IMR-90 (cell line): ENCODE measurements around the gene CD44. TPM values are rescaled to one million over a fixed set of nuclear protein-coding genes. Genes with fewer than 3 reads are reported as not detected.

Experiments used
- ATAC-seq: fragments of 200-7000 bp; cut with Tn5 transposase; 2 replicates; pipeline ENCODE4 v1.9.1; 2020; ENCODE audit warnings: low read depth, mild to moderate bottlenecking, moderate library complexity
- BruUV-seq: library from RNA; stranded (reverse); fragments of 400-500 nt; replicated peaks from 2 replicates; lab custom pipeline; 2021; lab: Mats Ljungman, UMichigan
- CTCF ChIA-PET: fragments of 300-600 bp; formaldehyde crosslinking; extraction: SDS; loops from one replicate; lab custom pipeline; 2021; ENCODE audit warnings: antibody characterized with exemption; lab: Yijun Ruan, JAX
- POLR2A ChIA-PET: fragments of 300-600 bp; sonication (Branson Sonifier 250); formaldehyde crosslinking; loops from one replicate; lab custom pipeline; 2022; ENCODE audit warnings: antibody characterized with exemption; ENCODE audit not compliant: unreplicated experiment; lab: Charles Lee
- DNase-seq: peaks from one replicate; pipeline ENCODE4 v3.0.0; 2013
- H2AFZ ChIP-seq: replicated peaks from 2 replicates; pipeline ENCODE3; 2013; ENCODE audit warnings: low read length, mild to moderate bottlenecking; ENCODE audit not compliant: poor library complexity
- H2AK5ac ChIP-seq: 2 replicates; pipeline ENCODE4 v1.6.1; 2013; ENCODE audit warnings: low read depth, low read length, inconsistent platforms
- H2AK9ac ChIP-seq: replicated peaks from 2 replicates; pipeline ENCODE3; 2013; ENCODE audit warnings: mild to moderate bottlenecking, low read depth, low read length, moderate library complexity; ENCODE audit not compliant: poor library complexity
- H2BK120ac ChIP-seq: 2 replicates; pipeline ENCODE4 v1.6.1; 2013; ENCODE audit warnings: low read depth, low read length, inconsistent platforms
- H2BK15ac ChIP-seq: 3 replicates; pipeline ENCODE4 v1.6.1; 2013; ENCODE audit warnings: low read depth, low read length, inconsistent platforms
- H2BK20ac ChIP-seq: 2 replicates; pipeline ENCODE4 v1.6.1; 2013; ENCODE audit warnings: low read depth, mild to moderate bottlenecking, inconsistent platforms, low read length, moderate library complexity
- H2BK5ac ChIP-seq: 2 replicates; pipeline ENCODE4 v1.6.1; 2013; ENCODE audit warnings: mild to moderate bottlenecking, low read depth, low read length, inconsistent platforms; ENCODE audit not compliant: poor library complexity, severe bottlenecking
- H3K14ac ChIP-seq: replicated peaks from 2 replicates; pipeline ENCODE4 v1.6.1; 2013; ENCODE audit warnings: low read depth, low read length, inconsistent platforms
- H3K18ac ChIP-seq: 2 replicates; pipeline ENCODE4 v1.6.1; 2013; ENCODE audit warnings: low read depth, low read length, control low read depth
- H3K23ac ChIP-seq: 2 replicates; pipeline ENCODE4 v1.6.1; 2013; ENCODE audit warnings: low read depth, low read length, inconsistent platforms
- H3K27ac ChIP-seq: 2 replicates; pipeline ENCODE4 v1.5.1; 2013; ENCODE audit warnings: mild to moderate bottlenecking, control low read depth, low read length; ENCODE audit not compliant: insufficient read depth
- H3K27me3 ChIP-seq: 2 replicates; pipeline ENCODE4 v1.6.1; 2013; ENCODE audit warnings: low read length; ENCODE audit not compliant: control insufficient read depth, insufficient read depth
- H3K36me3 ChIP-seq: 2 replicates; pipeline ENCODE4 v1.6.1; 2013; ENCODE audit warnings: low read length, mixed read lengths; ENCODE audit not compliant: control insufficient read depth, insufficient read depth
- H3K4ac ChIP-seq: 2 replicates; pipeline ENCODE4 v1.6.1; 2013; ENCODE audit warnings: low read depth, low read length, inconsistent platforms
- H3K4me1 ChIP-seq: 2 replicates; pipeline ENCODE4 v1.6.1; 2013; ENCODE audit warnings: low read length, mixed read lengths; ENCODE audit not compliant: control insufficient read depth, insufficient read depth
- H3K4me2 ChIP-seq: 2 replicates; pipeline ENCODE4 v1.6.1; 2013; ENCODE audit warnings: low read depth, mild to moderate bottlenecking, control low read depth, low read length, moderate library complexity
- H3K4me3 ChIP-seq: 2 replicates; pipeline ENCODE4 v1.5.1; 2013; ENCODE audit warnings: low read depth, mild to moderate bottlenecking, control low read depth, low read length, moderate library complexity; ENCODE audit not compliant: insufficient read depth
- H3K56ac ChIP-seq: 2 replicates; pipeline ENCODE4 v1.6.1; 2013; ENCODE audit warnings: low read length, inconsistent platforms; ENCODE audit not compliant: insufficient read depth; ENCODE audit errors: extremely low read depth
- H3K79me1 ChIP-seq, 2 experiments: 2 replicates each; pipeline ENCODE4 v1.6.1; 2013; ENCODE audit warnings: low read length in 2 of 2, inconsistent platforms in 1 of 2, low read depth in 1 of 2
- H3K9ac ChIP-seq: 2 replicates; pipeline ENCODE4 v1.6.1; 2013; ENCODE audit warnings: low read depth, low read length, control low read depth
- H3K9me1 ChIP-seq: 2 replicates; pipeline ENCODE4 v1.6.1; 2013; ENCODE audit warnings: low read length, inconsistent platforms; ENCODE audit not compliant: insufficient read depth
- H3K9me3 ChIP-seq: 2 replicates; pipeline ENCODE4 v1.6.1; 2013; ENCODE audit warnings: low read length; ENCODE audit not compliant: control insufficient read depth, insufficient read depth
- H4K20me1 ChIP-seq: 2 replicates; pipeline ENCODE4 v1.6.1; 2013; ENCODE audit warnings: low read length, inconsistent platforms; ENCODE audit not compliant: insufficient read depth
- H4K5ac ChIP-seq: 2 replicates; pipeline ENCODE4 v1.6.1; 2013; ENCODE audit warnings: mild to moderate bottlenecking, low read depth, low read length, control low read depth
- H4K8ac ChIP-seq, 2 experiments: 2 replicates each; pipeline ENCODE4 v1.6.1; 2013; ENCODE audit warnings: low read depth in 2 of 2, low read length in 2 of 2, control low read depth in 1 of 2, inconsistent platforms in 1 of 2
- H4K91ac ChIP-seq: 2 replicates; pipeline ENCODE4 v1.6.1; 2013; ENCODE audit warnings: low read depth, low read length, inconsistent platforms; ENCODE audit not compliant: insufficient read depth
- BHLHE40 ChIP-seq: fragments of 150-350 bp; IDR thresholded peaks from 2 replicates; pipeline ENCODE4 v1.6.1; 2016; ENCODE audit warnings: mild to moderate bottlenecking, low read depth, low read length
- CEBPB ChIP-seq: IDR thresholded peaks from 2 replicates; pipeline ENCODE4 v1.6.1; 2012; ENCODE audit warnings: low read depth, low read length, improper control_type of control experiment
- CHD1 ChIP-seq: IDR thresholded peaks from 2 replicates; pipeline ENCODE4 v1.6.1; 2012; ENCODE audit warnings: low read depth, low read length, improper control_type of control experiment
- FOS ChIP-seq: fragments of 150-350 bp; IDR thresholded peaks from 2 replicates; pipeline ENCODE4 v1.6.1; 2016; ENCODE audit warnings: low read depth, low read length
- MAZ ChIP-seq: IDR thresholded peaks from 2 replicates; pipeline ENCODE4 v1.6.1; 2012; ENCODE audit warnings: low read depth, mild to moderate bottlenecking, low read length, improper control_type of control experiment, moderate library complexity, borderline replicate concordance
- MXI1 ChIP-seq: IDR thresholded peaks from 2 replicates; pipeline ENCODE4 v1.6.1; 2012; ENCODE audit warnings: low read depth, mild to moderate bottlenecking, low read length, moderate library complexity, borderline replicate concordance
- POLR2A ChIP-seq: IDR thresholded peaks from 2 replicates; pipeline ENCODE4 v1.6.1; 2012; ENCODE audit warnings: mild to moderate bottlenecking, low read depth, low read length
- RAD21 ChIP-seq: IDR thresholded peaks from 2 replicates; pipeline ENCODE4 v1.6.1; 2012; ENCODE audit warnings: low read length, improper control_type of control experiment
- RFX5 ChIP-seq: IDR thresholded peaks from 2 replicates; pipeline ENCODE4 v1.8.0; 2012; ENCODE audit warnings: low read depth, mild to moderate bottlenecking, low read length, moderate library complexity
- SMC3 ChIP-seq: fragments of 150-350 bp; IDR thresholded peaks from 2 replicates; pipeline ENCODE4 v1.6.1; 2016; ENCODE audit warnings: low read depth, mild to moderate bottlenecking, antibody characterized with exemption, low read length, moderate library complexity
- WGBS, 2 experiments: methylation state at CpG; one replicate each; pipeline versions ENCODE4 v1.1.5 to v1.1.7; 2013; ENCODE audit warnings: missing lambda C conversion rate in 2 of 2; ENCODE audit not compliant: insufficient read length in 1 of 2; ENCODE audit errors: extremely low coverage in 2 of 2; 5-methylcytosine and 5-hydroxymethylcytosine counted together
- dilution Hi-C: fragments of 300-500 bp; cut with HindIII; formaldehyde crosslinking; loops from one replicate; pipeline ENCODE4 v1.14.3; 2018; ENCODE audit warnings: low sequenced_read_pairs; ENCODE audit not compliant: unreplicated experiment
- in situ Hi-C: fragments of 300-500 bp; cut with MboI; formaldehyde crosslinking; loops from 3 replicates; pipeline ENCODE4 v1.14.3; 2019; ENCODE audit warnings: low sequenced_read_pairs, inconsistent platforms, mixed read lengths
- intact Hi-C: fragments of 100-400 bp; cut with micrococcal nuclease; formaldehyde crosslinking; loops from 2 replicates; pipeline ENCODE4 v1.10.0; 2022
- polyA plus RNA-seq, 3 experiments: library from polyadenylated mRNA; depleted of rRNA; stranded (reverse); fragments of >200 nt; gene quantifications; 2 replicates each; pipeline ENCODE4 v1.2.3, GENCODE V29; 2012; ENCODE audit warnings: low replicate concordance in 1 of 3
- total RNA-seq: library from RNA; depleted of rRNA; stranded (reverse); fragments of >200 nt; gene quantifications from 2 replicates; pipeline ENCODE4 v1.2.3, GENCODE V29; 2012
- TF ChIP-seq, protein P1 (sequence below): conservative IDR thresholded peaks from 2 replicates; pipeline ENCODE4 v1.5.1; 2012; ENCODE audit warnings: mild to moderate bottlenecking, low read depth, low read length, improper control_type of control experiment
- TF ChIP-seq, protein P2 (sequence below): fragments of 150-350 bp; IDR thresholded peaks from 2 replicates; pipeline ENCODE4 v1.6.1; 2016; ENCODE audit warnings: low read depth, mild to moderate bottlenecking, low read length, moderate library complexity, borderline replicate concordance
- TF ChIP-seq, protein P3 (sequence below): fragments of 150-350 bp; IDR thresholded peaks from 2 replicates; pipeline ENCODE4 v1.6.1; 2017; ENCODE audit warnings: mild to moderate bottlenecking, antibody characterized with exemption, low read length, low read depth

The CD44 gene
- total and polyA plus RNA-seq, 2 of the 4 experiments (the other 2 are of a cell fraction): 357 to 947 TPM

DNA sequence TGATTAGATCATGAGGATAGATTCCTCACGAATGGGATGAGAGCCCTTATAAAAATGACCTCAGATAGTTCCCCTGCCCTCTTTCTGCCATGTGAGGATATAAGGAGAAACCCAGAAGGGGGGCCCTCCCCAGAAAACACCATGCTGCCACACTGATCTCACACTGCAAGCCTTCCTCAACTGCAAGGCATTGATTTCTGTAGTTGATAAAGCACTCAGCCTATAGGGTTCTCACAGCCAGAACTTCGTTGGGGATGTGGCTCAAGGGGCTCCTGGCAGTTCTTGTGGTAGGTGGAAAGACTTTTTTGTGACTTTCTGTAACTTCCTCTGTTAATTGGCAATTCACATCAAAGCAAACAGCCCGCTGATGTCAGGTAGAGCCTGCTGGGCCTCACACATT lies 108.9 kb downstream of the CD44 start:
- ChIA-PET POLR2A (no interaction called here), CTCF (no interaction called here)
- Histone ChIP-seq H2AK5ac (no peak overlapping the region), H3K36me3 (no peaks in the 10 kb centered on the region), H3K4me1 (peaks cover 4% of the 10 kb centered on the region; the same call in 1 of the 2 replicates), H3K18ac (no peak overlapping the region), H3K79me1 (no peaks in the 10 kb centered on the region), H3K14ac (no peak overlapping the region), H3K23ac (no peak overlapping the region), H3K27me3 (no peaks in the 10 kb centered on the region), H4K8ac (no peak overlapping the region), H4K91ac (peak overlapping the region; percentile 28; the same call in 1 of the 2 replicates), H3K4me3 (no peak overlapping the region), H3K27ac (no peak overlapping the region), H2BK20ac (no peak overlapping the region), H3K4ac (no peak overlapping the region), H2BK15ac (no peak overlapping the region), H4K20me1 (no peaks in the 10 kb centered on the region), H3K9me3 (no peaks in the 10 kb centered on the region; the same call in 1 of the 2 replicates), H2BK120ac (no peak overlapping the region), H3K9ac (no peak overlapping the region), H3K56ac (no peak overlapping the region), H2AFZ (no peak overlapping the region), H2BK5ac (no peak overlapping the region), H4K5ac (no peak overlapping the region), H3K4me2 (no peak overlapping the region), H2AK9ac (no peak overlapping the region), H3K9me1 (peaks cover 5% of the 10 kb centered on the region; the same call in 1 of the 2 replicates)
- no TSS peak for BruUV-seq
- WGBS, 2 experiments: 100% methylated on average over 1 of the region's 3 CpGs; no CpG with 5 or more reads in 1 of the 2 experiments
- dilution Hi-C loops: no loop called here
- no peak for DNase-seq
- ATAC-seq: no peak
- TF ChIP-seq RAD21: no peak
- TF ChIP-seq, protein P1, sequence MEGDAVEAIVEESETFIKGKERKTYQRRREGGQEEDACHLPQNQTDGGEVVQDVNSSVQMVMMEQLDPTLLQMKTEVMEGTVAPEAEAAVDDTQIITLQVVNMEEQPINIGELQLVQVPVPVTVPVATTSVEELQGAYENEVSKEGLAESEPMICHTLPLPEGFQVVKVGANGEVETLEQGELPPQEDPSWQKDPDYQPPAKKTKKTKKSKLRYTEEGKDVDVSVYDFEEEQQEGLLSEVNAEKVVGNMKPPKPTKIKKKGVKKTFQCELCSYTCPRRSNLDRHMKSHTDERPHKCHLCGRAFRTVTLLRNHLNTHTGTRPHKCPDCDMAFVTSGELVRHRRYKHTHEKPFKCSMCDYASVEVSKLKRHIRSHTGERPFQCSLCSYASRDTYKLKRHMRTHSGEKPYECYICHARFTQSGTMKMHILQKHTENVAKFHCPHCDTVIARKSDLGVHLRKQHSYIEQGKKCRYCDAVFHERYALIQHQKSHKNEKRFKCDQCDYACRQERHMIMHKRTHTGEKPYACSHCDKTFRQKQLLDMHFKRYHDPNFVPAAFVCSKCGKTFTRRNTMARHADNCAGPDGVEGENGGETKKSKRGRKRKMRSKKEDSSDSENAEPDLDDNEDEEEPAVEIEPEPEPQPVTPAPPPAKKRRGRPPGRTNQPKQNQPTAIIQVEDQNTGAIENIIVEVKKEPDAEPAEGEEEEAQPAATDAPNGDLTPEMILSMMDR: no peak
- TF ChIP-seq CEBPB: no peak
- TF ChIP-seq, protein P2, sequence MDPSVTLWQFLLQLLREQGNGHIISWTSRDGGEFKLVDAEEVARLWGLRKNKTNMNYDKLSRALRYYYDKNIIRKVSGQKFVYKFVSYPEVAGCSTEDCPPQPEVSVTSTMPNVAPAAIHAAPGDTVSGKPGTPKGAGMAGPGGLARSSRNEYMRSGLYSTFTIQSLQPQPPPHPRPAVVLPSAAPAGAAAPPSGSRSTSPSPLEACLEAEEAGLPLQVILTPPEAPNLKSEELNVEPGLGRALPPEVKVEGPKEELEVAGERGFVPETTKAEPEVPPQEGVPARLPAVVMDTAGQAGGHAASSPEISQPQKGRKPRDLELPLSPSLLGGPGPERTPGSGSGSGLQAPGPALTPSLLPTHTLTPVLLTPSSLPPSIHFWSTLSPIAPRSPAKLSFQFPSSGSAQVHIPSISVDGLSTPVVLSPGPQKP: no peak
- no peak for TF ChIP-seq BHLHE40
- TF ChIP-seq, protein P3, sequence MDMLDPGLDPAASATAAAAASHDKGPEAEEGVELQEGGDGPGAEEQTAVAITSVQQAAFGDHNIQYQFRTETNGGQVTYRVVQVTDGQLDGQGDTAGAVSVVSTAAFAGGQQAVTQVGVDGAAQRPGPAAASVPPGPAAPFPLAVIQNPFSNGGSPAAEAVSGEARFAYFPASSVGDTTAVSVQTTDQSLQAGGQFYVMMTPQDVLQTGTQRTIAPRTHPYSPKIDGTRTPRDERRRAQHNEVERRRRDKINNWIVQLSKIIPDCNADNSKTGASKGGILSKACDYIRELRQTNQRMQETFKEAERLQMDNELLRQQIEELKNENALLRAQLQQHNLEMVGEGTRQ: no peak
- TF ChIP-seq MAZ: no peak
- no peak for TF ChIP-seq MXI1
- no peak for TF ChIP-seq CHD1
- no peak for TF ChIP-seq RFX5
- no peak for TF ChIP-seq SMC3
- TF ChIP-seq POLR2A: no peak
- TF ChIP-seq FOS: no peak
- intact Hi-C loops: no loop called here
- in situ Hi-C loops: no loop called here
